Psoas muscle (tissue), 8 donors: ENCODE data around the gene LHX5. TPM values are rescaled to one million over a fixed set of nuclear protein-coding genes. Genes with fewer than 3 reads are reported as not detected.

Source experiments
- ATAC-seq, 4 donors: fragments of 200-7000 bp; cut with Tn5 transposase; one replicate each; pipeline ENCODE4 v1.9.1; 2020; ENCODE audit warnings: moderate library complexity in 3 of 4, mild to moderate bottlenecking in 2 of 4
- DNase-seq, 2 donors: peaks; one replicate each; pipeline ENCODE4 v3.0.0-alpha.2; 2020
- H3K27ac ChIP-seq: fragments of 200-600 bp; one replicate; pipeline ENCODE4 v1.8.0; 2022
- H3K27me3 ChIP-seq, 3 donors: fragments of 200-600 bp in 1 of 3; one replicate each; pipeline versions ENCODE4 v1.6.1 to v1.8.0; 2013 to 2022; ENCODE audit warnings: low read length in 2 of 3, mild to moderate bottlenecking in 2 of 3, moderate library complexity in 1 of 3; ENCODE audit not compliant: insufficient read depth in 3 of 3
- H3K36me3 ChIP-seq, 2 donors: fragments of 200-600 bp in 1 of 2; one replicate each; pipeline versions ENCODE4 v1.6.1 to v1.8.0; 2013 to 2022; ENCODE audit warnings: low read depth in 1 of 2, mild to moderate bottlenecking in 1 of 2, moderate library complexity in 1 of 2; ENCODE audit not compliant: insufficient read depth in 1 of 2
- H3K4me1 ChIP-seq: fragments of 200-600 bp; one replicate; pipeline ENCODE4 v1.8.0; 2022
- H3K4me3 ChIP-seq: fragments of 200-600 bp; one replicate; pipeline ENCODE4 v1.8.0; 2022; ENCODE audit warnings: mild to moderate bottlenecking
- H3K9me3 ChIP-seq: fragments of 200-600 bp; one replicate; pipeline ENCODE4 v1.8.0; 2022
- WGBS, 3 donors: extraction: QIAGEN DNeasy Blood & Tissue Kit; methylation state at CpG; one replicate each; pipeline versions ENCODE4 v1.1.6 to v1.1.7; 2013; 5-methylcytosine and 5-hydroxymethylcytosine counted together
- intact Hi-C, 2 donors: fragments of 100-400 bp; cut with DNase I; formaldehyde crosslinking; loops; one replicate each; pipeline versions ENCODE4 v1.11.0 to v1.14.2; 2022
- polyA plus RNA-seq, 3 donors: library from polyadenylated mRNA; stranded (reverse); fragments of 200-250 nt; gene quantifications; one replicate each; pipeline ENCODE4 v1.2.3, GENCODE V29; 2013
- total RNA-seq, 4 donors: library from RNA; stranded (reverse); fragmentation: NEBNext Ultra II Directional in 2 of 4; extraction: Animal tissue kit (Norgen Biotek cat#: 25700) in 2 of 4; gene quantifications; one replicate each; pipeline versions ENCODE4 v1.2.1 to v1.2.4, GENCODE V29; 2021 to 2023
- TF ChIP-seq, protein P1 (sequence below): fragments of 200-600 bp; IDR thresholded peaks from one replicate; pipeline ENCODE4 v1.8.0; 2022; ENCODE audit warnings: antibody characterized with exemption
- donor health status: healthy with polysubstance abuse.
- donor health status: DM: no; HTN: no; CAD: no; lungs with moderate emphysema.
- donor health status: Bipolar disorder and iron deficiency.
- donor health status: healthy.
- donor health status: DM: yes; HTN: yes; CAD: no.
- donor health status: DM: no; HTN: no; CAD: no.
- donor health status: DM: no; HTN: no; CAD: no.
- donor health status: DM: yes; HTN: yes; CAD: no.

Gene LHX5
- total and polyA plus RNA-seq, 7 donors, result not detected

GRCh38 chr12:113486722-113487121 lies 15.1 kb upstream of the LHX5 start:
- no peaks in the 10 kb centered on the region for H3K4me1 ChIP-seq
- H3K27me3 ChIP-seq, result peaks cover 2 to 58% (median 9%) of the 10 kb centered on the region in 3 donors
- no peak for ATAC-seq
- H3K27ac ChIP-seq, result no peak overlapping the region
- H3K36me3 ChIP-seq, result no peaks in the 10 kb centered on the region
- WGBS, 3 donors, result 32 to 36% (median 33%) methylated on average over 4 of the region's 4 CpGs
- TF ChIP-seq, protein P1, sequence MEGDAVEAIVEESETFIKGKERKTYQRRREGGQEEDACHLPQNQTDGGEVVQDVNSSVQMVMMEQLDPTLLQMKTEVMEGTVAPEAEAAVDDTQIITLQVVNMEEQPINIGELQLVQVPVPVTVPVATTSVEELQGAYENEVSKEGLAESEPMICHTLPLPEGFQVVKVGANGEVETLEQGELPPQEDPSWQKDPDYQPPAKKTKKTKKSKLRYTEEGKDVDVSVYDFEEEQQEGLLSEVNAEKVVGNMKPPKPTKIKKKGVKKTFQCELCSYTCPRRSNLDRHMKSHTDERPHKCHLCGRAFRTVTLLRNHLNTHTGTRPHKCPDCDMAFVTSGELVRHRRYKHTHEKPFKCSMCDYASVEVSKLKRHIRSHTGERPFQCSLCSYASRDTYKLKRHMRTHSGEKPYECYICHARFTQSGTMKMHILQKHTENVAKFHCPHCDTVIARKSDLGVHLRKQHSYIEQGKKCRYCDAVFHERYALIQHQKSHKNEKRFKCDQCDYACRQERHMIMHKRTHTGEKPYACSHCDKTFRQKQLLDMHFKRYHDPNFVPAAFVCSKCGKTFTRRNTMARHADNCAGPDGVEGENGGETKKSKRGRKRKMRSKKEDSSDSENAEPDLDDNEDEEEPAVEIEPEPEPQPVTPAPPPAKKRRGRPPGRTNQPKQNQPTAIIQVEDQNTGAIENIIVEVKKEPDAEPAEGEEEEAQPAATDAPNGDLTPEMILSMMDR, result no peak
- H3K4me3 ChIP-seq, result no peak overlapping the region
- DNase-seq, result no peak
- H3K9me3 ChIP-seq, result no peaks in the 10 kb centered on the region
- intact Hi-C loops, result no loop called here

DNA sequence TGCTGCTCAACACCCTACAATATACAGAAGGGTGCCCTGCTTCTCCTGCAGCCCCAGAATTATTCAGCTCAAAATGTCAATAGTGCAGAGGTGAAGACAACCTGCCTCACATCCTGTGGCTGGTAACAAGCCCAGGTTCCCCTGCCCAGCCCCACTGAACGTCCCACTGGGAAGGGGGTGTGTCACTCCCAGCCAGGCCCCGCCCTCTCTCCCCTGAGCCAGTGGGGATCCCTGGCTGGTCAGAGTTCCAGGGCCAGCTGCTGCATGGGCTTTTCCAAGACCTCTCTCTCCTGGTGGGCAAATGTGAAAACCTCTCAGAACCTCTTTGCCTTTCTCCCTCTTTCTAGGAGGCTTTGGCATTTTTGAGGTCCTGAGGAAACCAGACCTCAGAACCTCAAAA lies 13.7 kb upstream of the LHX5 start:
- no peak overlapping the region for H3K4me3 ChIP-seq
- no peak overlapping the region for H3K27ac ChIP-seq
- intact Hi-C loops, result no loop called here

GRCh38 chr12:113482334-113482733 lies 10.7 kb upstream of the LHX5 start:
- Histone ChIP-seq H3K36me3 (no peaks in the 10 kb centered on the region), H3K9me3 (no peaks in the 10 kb centered on the region), H3K27me3 (peaks cover 2 to 86% (median 27%) of the 10 kb centered on the region in 3 donors), H3K4me3 (no peak overlapping the region), H3K27ac (no peak overlapping the region), H3K4me1 (no peaks in the 10 kb centered on the region)
- 9 to 12% (median 10%) methylated on average over 1 of the region's 1 CpG for WGBS, 3 donors
- intact Hi-C loops, result no loop called here
- DNase-seq (no peak), ATAC-seq (no peak)
- TF ChIP-seq, protein P1, result no peak

More for the DNA sequence above, 13.7 kb upstream of the LHX5 start:
- Histone ChIP-seq H3K4me1 (no peaks in the 10 kb centered on the region), H3K9me3 (no peaks in the 10 kb centered on the region), H3K27me3 (peaks cover 2 to 72% (median 9%) of the 10 kb centered on the region in 3 donors), H3K36me3 (no peaks in the 10 kb centered on the region)
- TF ChIP-seq, protein P1, result no peak
- ATAC-seq (no peak), DNase-seq (no peak)
- WGBS, 3 donors, result 0 to 5% (median 0%) methylated on average over 2 of the region's 2 CpGs

DNA sequence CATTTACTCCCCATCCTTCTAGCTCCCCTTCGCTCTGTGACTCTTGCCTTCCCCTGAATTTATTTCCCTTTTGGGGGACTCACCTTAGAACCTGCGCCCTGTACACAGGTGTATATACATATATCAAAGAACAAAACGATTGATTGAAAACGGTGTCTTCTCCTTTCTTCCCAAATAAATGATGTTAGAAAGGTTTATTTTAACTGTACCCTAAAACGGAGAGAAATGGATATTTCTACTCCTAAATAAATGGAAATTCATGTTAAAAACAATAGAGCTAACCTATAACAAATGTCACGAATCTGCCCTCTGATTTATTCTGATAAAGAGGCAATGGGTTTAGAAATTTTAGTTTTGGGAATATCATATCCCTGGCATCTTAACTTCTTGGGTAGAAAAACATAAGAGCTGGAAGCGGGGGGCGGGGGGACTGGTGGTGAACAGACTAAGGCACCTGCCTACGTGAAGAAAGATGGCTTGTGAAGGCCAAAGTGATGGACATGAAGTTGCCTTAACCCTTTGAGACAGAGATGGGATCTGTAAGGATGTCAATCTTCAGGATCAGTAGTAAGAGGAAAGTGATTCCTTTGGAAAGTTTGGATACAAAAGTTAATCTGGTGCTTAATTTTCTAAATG lies 8.8 kb upstream of the LHX5 start:
- intact Hi-C loops, result no loop called here
- Histone ChIP-seq H3K4me3 (no peak overlapping the region), H3K4me1 (no peaks in the 10 kb centered on the region), H3K27me3 (peaks cover 2 to 91% (median 31%) of the 10 kb centered on the region in 3 donors), H3K36me3 (no peaks in the 10 kb centered on the region), H3K27ac (no peak overlapping the region), H3K9me3 (no peaks in the 10 kb centered on the region)
- no peak for ATAC-seq
- WGBS, 3 donors, result 10 to 18% (median 16%) methylated on average over 9 of the region's 9 CpGs
- no peak for DNase-seq
- TF ChIP-seq, protein P1, result no peak
